ENCODE results near the gene CEP112.

Gene CEP112

DNA sequence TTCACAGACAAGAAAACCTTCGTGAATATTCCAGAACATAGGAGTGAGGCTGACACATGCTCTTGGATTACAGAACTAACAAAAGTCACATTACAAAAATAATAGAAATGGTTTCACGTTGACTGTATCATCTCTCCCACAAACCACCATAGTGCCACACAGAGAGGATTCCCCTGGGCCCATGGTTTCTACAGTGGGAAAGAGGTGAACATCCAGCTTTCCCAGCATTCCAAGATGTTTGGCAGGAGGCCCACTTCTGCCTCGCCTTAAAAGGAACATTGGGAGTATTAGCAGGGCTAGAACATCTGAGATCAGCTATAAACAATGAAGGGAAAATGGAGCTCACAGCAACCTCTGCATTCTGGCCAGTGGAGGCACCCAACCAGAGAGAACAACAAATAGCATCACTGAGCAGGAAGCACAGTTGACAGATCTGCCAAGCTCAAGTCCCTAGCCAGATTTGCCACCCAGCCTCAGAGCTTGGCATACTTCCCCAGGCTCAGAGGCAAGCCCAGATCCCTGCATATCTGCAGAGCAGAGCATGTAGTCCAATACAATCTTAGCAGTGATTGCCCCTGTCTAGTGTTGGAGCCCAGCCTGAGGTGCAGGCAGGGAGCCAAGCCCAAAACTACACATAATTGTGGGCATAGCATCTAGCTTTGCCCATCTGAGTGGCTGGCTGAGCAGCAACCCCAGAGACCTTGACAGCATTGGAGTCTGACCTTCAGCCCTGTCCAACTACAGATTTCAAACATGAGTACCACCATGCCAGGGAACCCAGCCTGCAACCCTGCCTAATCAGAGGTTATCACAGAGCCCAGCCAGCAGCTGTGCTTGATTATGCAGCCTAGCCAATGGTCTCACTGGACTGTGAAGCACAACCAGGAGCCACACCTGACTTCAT, 260.4 kb downstream of the CEP112 start:
- DNase-seq (ENCODE audit: low read depth in 2 of 2) = no peak

DNA sequence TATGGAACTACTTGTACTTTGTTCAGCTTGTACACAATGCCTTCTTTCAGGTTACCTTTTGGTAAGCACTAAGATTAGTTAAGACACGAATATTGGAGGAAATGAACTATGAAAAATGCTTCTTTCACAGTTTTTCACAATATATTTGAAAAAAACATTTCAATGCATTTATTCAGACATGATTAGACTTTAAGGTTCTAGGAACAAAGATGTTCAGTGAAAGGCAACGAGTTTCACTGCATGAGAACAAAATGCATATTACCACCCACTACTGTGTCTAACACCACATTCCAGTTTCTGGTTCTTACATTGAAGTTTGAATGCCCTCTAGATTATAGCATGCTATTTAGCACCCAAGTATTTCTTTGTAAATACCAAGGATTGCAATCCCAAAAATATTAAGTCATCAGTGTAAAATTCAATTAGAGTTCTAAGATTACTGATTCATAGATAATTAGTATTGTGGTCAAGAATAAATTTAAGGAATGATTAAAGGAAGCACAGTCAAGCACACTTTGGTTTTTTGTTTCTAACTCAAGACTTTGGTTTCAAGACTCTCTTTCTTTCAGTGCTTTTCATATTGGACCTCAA, 261.7 kb downstream of the CEP112 start:
- DNase-seq (ENCODE audit: low read depth in 2 of 2) = no peak

DNA sequence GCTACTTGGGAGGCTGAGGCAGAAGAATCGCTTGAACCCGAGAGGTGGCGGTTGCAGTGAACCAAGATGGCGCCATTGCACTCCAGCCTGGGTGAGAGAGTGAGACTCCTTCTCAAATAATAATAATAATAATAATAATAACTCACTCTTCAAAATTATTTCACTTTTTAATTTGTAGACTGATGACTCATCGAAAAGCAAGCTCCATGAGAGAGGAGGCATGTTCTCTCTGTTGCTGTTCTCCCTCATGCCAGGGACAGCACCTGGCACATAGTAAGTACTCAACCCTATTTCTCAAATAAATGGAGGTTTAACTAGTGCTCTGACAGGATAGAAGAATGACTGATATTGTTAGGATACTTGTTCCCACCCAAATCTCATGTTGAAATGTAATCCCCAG, 265.3 kb downstream of the CEP112 start:
- DNase-seq (ENCODE audit: low read depth in 2 of 2) = no peak

DNA sequence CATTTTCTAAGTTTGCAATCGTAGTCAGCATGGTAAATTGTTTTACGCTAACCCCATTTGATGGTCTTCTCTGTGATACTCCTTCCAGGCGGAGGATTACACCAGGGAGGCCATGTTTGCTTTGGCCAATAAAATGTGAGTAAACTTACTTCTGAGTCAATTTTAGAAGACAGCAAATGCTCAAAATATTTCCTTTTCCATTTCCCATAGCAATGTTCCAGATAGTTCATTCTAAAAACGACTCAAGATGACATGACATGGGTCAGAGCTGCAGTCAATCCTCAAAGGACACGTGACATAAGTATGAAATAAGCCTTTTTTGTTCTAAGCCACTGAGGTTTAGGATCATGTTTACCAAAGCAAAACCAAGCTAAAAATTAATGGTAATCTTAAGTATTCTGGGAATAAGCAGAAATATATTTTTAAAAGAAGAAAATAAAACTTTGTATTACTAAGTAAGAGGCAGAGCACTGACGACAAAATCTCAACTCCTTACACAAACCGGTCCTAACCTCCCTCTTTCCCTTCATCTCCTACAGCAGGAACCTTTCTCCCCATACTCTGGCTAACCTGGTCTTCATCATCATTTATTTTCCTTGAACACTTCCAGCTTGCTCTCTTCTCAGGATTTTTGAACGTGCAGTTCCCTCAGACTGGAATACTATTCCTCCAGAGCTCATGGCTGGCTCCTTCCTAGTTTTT, 266.2 kb downstream of the CEP112 start:
- no peak for DNase-seq (ENCODE audit: low read depth in 2 of 2)

GRCh38 chr17:65920996-65921395, 270.9 kb downstream of the CEP112 start:
- DNase-seq (ENCODE audit: low read depth in 2 of 2) = no peak

- DNase-seq (ENCODE audit: low read depth in 2 of 2) = no peak
Observed at GRCh38 chr17:65918916-65919315, 273.0 kb downstream of the CEP112 start.

- DNase-seq (ENCODE audit: low read depth in 2 of 2) = no peak
Observed at GRCh38 chr17:65918500-65918899, 273.4 kb downstream of the CEP112 start.

GRCh38 chr17:65917560-65917959, 274.4 kb downstream of the CEP112 start:
- DNase-seq (ENCODE audit: low read depth in 2 of 2) = no peak

- DNase-seq (ENCODE audit: low read depth in 2 of 2) = no peak
Observed at GRCh38 chr17:65916425-65916824, 275.5 kb downstream of the CEP112 start.

DNA sequence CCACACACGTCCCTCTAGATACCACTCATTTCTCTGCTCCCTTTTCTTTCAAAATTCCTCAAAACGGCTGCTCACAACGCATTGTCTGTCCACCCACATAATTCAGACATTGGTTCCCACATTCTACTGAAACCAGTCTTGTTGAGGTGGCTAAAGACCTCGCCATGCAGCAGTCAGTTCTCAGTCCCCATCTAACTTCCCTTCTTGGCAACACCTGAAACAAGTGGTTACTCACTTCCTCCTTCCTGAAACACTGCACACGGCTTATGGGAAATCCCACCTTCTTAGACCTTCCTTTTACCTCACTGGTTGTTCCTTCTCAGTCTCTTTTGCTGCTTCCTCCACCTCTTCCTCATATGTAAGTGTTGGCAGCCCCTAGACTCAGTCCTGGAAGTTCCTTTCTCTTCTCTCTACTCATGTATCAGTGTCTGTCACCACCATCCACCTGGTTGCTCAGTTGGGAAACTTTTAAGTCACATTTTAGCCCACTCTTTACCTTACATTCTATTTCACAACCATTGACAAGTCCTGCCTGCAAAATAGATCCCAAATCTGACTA, 277.1 kb downstream of the CEP112 start:
- DNase-seq (ENCODE audit: low read depth in 2 of 2) = no peak

DNA sequence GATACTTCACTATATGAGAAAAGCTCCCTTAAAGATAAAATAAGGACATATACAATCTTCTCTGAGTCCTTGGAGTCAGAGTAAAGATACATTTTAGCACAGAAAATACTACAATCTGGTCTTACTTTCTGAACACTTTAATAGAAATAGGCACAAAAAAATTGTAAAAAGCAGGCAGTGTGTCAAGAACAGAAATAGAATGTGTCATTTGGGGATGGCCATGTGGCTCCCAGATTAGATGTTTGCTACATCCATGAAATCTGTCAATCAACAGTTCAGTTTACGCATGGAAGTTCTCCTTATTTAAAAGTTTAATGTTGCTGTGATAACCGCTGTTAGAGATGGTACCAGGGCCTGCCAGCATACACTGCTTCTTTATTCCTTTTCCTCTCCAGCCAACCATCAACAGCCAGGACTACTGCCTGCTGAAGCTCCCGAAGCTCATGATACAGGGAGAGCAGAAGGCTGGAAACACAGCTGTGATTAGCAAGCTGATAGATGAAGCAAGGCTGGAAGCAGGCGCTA, 278.5 kb downstream of the CEP112 start:
- DNase-seq (ENCODE audit: low read depth in 2 of 2) = no peak

DNA sequence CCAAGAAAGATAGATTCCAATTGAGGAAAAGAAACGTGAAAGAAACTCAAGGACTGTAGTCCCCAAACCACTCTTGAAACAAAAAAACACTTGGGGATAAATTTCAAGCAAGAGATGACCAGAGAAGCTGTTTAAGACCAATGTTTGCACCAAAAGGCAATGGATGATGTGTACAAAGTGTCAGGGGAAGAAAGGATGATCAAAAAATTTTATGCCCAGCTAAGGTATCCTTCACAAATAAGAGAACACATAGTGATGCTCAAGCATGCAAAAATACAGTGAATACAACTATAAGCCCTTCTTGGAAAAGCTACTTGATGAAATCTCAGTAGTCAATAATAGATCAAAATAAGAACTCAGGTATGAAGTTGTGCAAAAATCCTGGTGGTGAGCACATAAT, 281.1 kb downstream of the CEP112 start:
- no peak for DNase-seq (ENCODE audit: low read depth in 2 of 2)

- DNase-seq (ENCODE audit: low read depth in 2 of 2) = no peak
Observed at GRCh38 chr17:65902831-65903522, 289.0 kb downstream of the CEP112 start.

DNA sequence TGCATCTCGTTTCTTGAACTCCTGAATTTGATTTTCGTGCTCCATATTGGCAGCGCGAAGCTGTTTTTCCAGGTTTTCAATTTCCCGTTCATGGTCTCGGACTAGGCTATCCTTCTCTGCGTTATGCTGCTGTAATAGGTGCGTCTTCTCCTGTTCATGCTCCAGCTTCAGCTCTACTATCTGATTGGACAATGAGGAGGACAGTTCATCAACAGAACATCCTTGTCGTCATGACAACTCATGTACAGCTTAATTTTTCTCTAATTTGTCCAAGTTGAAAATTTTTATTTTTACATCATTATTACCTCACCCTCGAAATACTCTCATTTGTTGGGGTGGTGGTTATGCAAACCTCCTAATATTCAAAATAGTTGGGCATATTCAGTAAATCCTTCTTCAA, 289.8 kb downstream of the CEP112 start:
- DNase-seq (ENCODE audit: low read depth in 2 of 2) = no peak

- DNase-seq (ENCODE audit: low read depth in 2 of 2) = no peak
Observed at GRCh38 chr17:65901394-65901793, 290.5 kb downstream of the CEP112 start.

DNA sequence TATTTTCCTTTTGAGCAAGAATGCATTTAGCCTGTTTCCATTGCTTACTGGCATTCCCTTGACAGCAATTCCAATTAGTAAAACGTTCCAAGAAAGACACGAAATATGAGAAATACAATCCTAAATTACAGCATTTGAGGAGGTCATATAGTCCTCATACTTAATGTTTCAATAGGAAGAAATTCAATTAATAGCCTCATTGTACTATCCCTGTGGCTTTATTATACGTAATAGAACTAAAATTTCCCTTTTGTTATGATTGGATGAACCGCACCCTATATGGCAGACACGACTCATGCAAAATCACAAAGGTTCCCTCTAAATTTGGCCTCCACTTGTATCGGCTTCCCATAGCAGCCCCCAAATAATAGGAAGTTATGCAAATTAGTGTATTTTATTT, 291.7 kb downstream of the CEP112 start:
- no peak for DNase-seq (ENCODE audit: low read depth in 2 of 2)

DNA sequence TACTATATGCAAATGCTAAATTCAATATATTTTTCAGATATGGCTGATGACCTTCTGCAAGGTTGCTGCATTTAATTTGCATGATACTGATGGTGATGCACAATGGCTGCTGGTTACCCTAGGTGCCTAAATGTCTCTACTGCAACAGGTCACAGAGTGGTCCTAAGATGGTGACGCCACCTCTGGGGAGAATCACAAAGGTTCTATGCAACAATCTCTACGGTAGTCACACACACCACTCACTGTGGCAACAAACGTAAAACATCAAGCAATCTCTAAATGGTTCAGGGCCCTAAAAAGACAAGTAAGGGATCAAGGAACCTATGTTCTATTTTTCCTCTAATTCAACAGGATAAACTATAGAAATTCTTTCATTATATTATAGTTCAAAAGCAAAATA, 293.3 kb downstream of the CEP112 start:
- no peak for DNase-seq (ENCODE audit: low read depth in 2 of 2)

GRCh38 chr17:65896889-65897288, 295.0 kb downstream of the CEP112 start:
- DNase-seq (ENCODE audit: low read depth in 2 of 2) = no peak

DNA sequence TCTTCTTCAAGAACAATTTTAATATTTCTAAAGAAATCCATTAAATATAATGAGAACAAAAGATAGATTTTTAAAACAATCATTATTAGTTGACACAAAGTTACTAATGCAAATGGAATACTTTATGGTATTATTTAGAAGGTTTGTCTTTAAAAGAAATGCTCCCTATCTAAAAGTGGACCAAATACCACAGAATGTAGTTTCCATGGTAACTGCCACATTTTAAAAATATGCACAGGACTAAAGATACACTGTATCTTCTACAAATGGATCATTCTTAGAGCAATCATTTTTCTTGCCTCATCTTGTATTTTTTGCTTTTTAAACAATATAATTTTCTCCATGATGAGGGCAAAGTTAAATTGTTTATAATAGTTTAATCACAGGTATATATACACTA, 296.0 kb downstream of the CEP112 start:
- no peak for DNase-seq (ENCODE audit: low read depth in 2 of 2)

GRCh38 chr17:65893692-65894279, 298.1 kb downstream of the CEP112 start:
- DNase-seq (ENCODE audit: low read depth in 2 of 2) = no peak

DNA sequence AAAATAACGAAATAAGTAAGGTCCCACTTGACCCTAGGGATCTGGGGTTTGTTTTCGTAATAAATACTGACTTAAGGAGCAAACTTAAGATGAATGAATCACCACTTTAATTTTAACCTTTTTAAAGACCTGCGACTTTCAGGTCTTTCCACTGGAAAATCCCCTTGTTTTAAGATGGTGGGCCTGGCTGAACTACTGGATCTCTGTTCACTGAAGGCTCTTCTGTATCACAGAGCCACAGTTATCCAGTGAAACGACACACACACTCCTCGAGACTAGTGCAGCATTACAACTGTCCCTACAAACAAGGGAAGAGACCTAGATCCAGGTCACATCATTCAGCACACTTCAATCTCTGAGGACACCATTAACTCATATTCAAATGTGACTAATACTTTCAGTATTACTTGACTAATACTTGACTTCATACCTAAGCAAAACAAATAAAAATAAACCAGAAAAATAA, 299.0 kb downstream of the CEP112 start:
- DNase-seq (ENCODE audit: low read depth in 2 of 2) = no peak

Measured in stimulated activated CD4-positive, alpha-beta T cell treated with anti-CD3 and anti-CD28 coated beads, Interleukin-12 subunit alpha, Interleukin-12 subunit beta, amount 100 ng/mL, for 24 hours (primary cell).